ENCODE results near the gene ZNF48.
"Not testable (repeated sequence)": the region's sequence is repeated elsewhere in the genome, so short reads cannot be mapped to it uniquely, and the experiment has no call there.

The ZNF48 gene

GRCh38 chr16:30377812-30378235 lies 17.4 kb upstream of the ZNF48 start:
- no peak for TF ChIP-seq ZNF274 (IDR thresholded peaks at IDR 0.05; ENCODE audit: low read depth, low read length)
- peak overlapping the region; percentile 65; the same call in 1 of the 2 replicates for H3K4me3 ChIP-seq (ENCODE audit: low read length)

GRCh38 chr16:30378236-30379157 lies 16.7 kb upstream of the ZNF48 start:
- TF ChIP-seq ZNF274 (IDR thresholded peaks at IDR 0.05; ENCODE audit: low read depth, low read length): no peak
- peak overlapping the region; percentile 71 for H3K4me3 ChIP-seq (ENCODE audit: low read length)

GRCh38 chr16:30379158-30379783 lies 15.9 kb upstream of the ZNF48 start:
- no peak for TF ChIP-seq ZNF274 (IDR thresholded peaks at IDR 0.05; ENCODE audit: low read depth, low read length)
- H3K4me3 ChIP-seq (ENCODE audit: low read length): peak overlapping the region; percentile 71; the same call in 1 of the 2 replicates

- no peak for TF ChIP-seq ZNF274 (IDR thresholded peaks at IDR 0.05; ENCODE audit: low read depth, low read length)
- no peak overlapping the region for H3K4me3 ChIP-seq (ENCODE audit: low read length)
These were observed 15.0 kb upstream of the ZNF48 start for GRCh38 chr16:30380072-30380802.

GRCh38 chr16:30380803-30381208 lies 14.4 kb upstream of the ZNF48 start:
- TF ChIP-seq ZNF274 (IDR thresholded peaks at IDR 0.05; ENCODE audit: low read depth, low read length): no peak
- no peak overlapping the region for H3K4me3 ChIP-seq (ENCODE audit: low read length)

GRCh38 chr16:30381291-30382041 lies 13.8 kb upstream of the ZNF48 start:
- TF ChIP-seq ZNF274 (IDR thresholded peaks at IDR 0.05; ENCODE audit: low read depth, low read length): no peak
- H3K4me3 ChIP-seq (ENCODE audit: low read length): peak overlapping the region; percentile 59; the same call in 1 of the 2 replicates

- H3K4me3 ChIP-seq (ENCODE audit: low read length): peak within 1 kb of the TSS; percentile 59; the same call in 1 of the 2 replicates
- no peak for TF ChIP-seq ZNF274 (IDR thresholded peaks at IDR 0.05; ENCODE audit: low read depth, low read length)
These were observed 12.9 kb upstream of the ZNF48 start, which contains the start of gene SEPTIN1 for GRCh38 chr16:30382111-30382881. Gene SEPTIN1, minus strand, starts transcription at chr16:30382561. Its CDS starts 19 bp downstream, at chr16:30382542.

- H3K4me3 ChIP-seq (ENCODE audit: low read length): no peak overlapping the region
- TF ChIP-seq ZNF274 (IDR thresholded peaks at IDR 0.05; ENCODE audit: low read depth, low read length): no peak
These were observed 11.7 kb upstream of the ZNF48 start for GRCh38 chr16:30383521-30383920.

- no peak for TF ChIP-seq ZNF274 (IDR thresholded peaks at IDR 0.05; ENCODE audit: low read depth, low read length)
- H3K4me3 ChIP-seq (ENCODE audit: low read length): peak overlapping the region; percentile 63
These were observed 547 bp upstream of the ZNF48 start for GRCh38 chr16:30394592-30395154.

GRCh38 chr16:30395992-30396585 lies 869 bp downstream of the ZNF48 start:
- no peak for TF ChIP-seq ZNF274 (IDR thresholded peaks at IDR 0.05; ENCODE audit: low read depth, low read length)
- H3K4me3 ChIP-seq (ENCODE audit: low read length): peak overlapping the region; percentile 63

GRCh38 chr16:30396627-30397026 lies 1.4 kb downstream of the ZNF48 start:
- H3K4me3 ChIP-seq (ENCODE audit: low read length): not testable (repeated sequence)

GRCh38 chr16:30397056-30397455 lies 1.8 kb downstream of the ZNF48 start:
- no peak for TF ChIP-seq ZNF274 (IDR thresholded peaks at IDR 0.05; ENCODE audit: low read depth, low read length)

More at GRCh38 chr16:30397056-30397455, 1.8 kb downstream of the ZNF48 start:
- H3K4me3 ChIP-seq (ENCODE audit: low read length): no peak overlapping the region
